ENCODE results near the gene THOC3.
"Not testable (repeated sequence)": the region's sequence is repeated elsewhere in the genome, so short reads cannot be mapped to it uniquely, and the experiment has no call there.

- not testable (repeated sequence) for TF ChIP-seq EZH2 (IDR thresholded peaks at IDR 0.05; ENCODE audit: insufficient read depth, poor library complexity, severe bottlenecking); EZH2phosphoT487 (IDR thresholded peaks at IDR 0.05; ENCODE audit: insufficient read depth, low read depth)
Observed at GRCh38 chr5:175996791-175997190, 28.7 kb upstream of the THOC3 start.

Measured in GM23248 (cell line).